Endothelial cell of umbilical vein (primary cell): ENCODE results near the gene C19orf44. TPM values are rescaled to one million over a fixed set of nuclear protein-coding genes. Genes with fewer than 3 reads are reported as not detected.
A peak's percentile ranks its signal among the peaks of the same experiment; 100 is the strongest.

Source experiments
- BruUV-seq: library from RNA; stranded (reverse); fragments of 400-500 nt; replicated peaks from 2 replicates; lab custom pipeline; 2021; lab: Mats Ljungman, UMichigan
- CTCF ChIA-PET: fragments of 300-600, 350-600 bp; sonication (Branson Sonifier 250); formaldehyde crosslinking; loops from one replicate; lab custom pipeline; 2021; ENCODE audit warnings: antibody characterized with exemption, inconsistent platforms; lab: Charles Lee
- POLR2A ChIA-PET: fragments of 300-600, 350-600 bp; sonication (Branson Sonifier 250); formaldehyde crosslinking; loops from one replicate; lab custom pipeline; 2021; ENCODE audit warnings: antibody characterized with exemption, inconsistent platforms; lab: Charles Lee
- DNase-seq: peaks from one replicate; pipeline ENCODE4 v3.0.0-alpha.2; 2011; ENCODE audit warnings: low read depth, low spot score
- FAIRE-seq: peaks from 2 replicates; lab custom pipeline; 2011; peaks lifted over from hg19 to GRCh38; lab: Jason Lieb, UNC
- H2AFZ ChIP-seq: 2 replicates; pipeline ENCODE4 v1.6.0; 2012; ENCODE audit warnings: low read depth, low read length, control low read depth, inconsistent platforms
- H3K27ac ChIP-seq: 2 replicates; pipeline ENCODE4 v1.5.1; 2011; ENCODE audit warnings: low read depth, mild to moderate bottlenecking, control low read depth, low read length, moderate library complexity; ENCODE audit not compliant: insufficient read depth
- H3K27me3 ChIP-seq, 2 experiments: 2 replicates each; pipeline versions ENCODE4 v1.6.0 to v1.6.1; 2011; ENCODE audit warnings: low read length in 2 of 2, mixed read lengths in 1 of 2; ENCODE audit not compliant: control insufficient read depth in 2 of 2, insufficient read depth in 2 of 2
- H3K36me3 ChIP-seq, 2 experiments: 2 replicates in 1 of 2; 3 replicates in 1 of 2; pipeline ENCODE4 v1.5.1; 2011; ENCODE audit warnings: low read length in 2 of 2, mild to moderate bottlenecking in 1 of 2, moderate library complexity in 1 of 2; ENCODE audit not compliant: control insufficient read depth in 2 of 2, insufficient read depth in 2 of 2; ENCODE audit errors: extremely low read depth in 1 of 2
- H3K4me1 ChIP-seq: 3 replicates; pipeline ENCODE4 v1.5.1; 2011; ENCODE audit warnings: mild to moderate bottlenecking, low read length; ENCODE audit not compliant: control insufficient read depth, insufficient read depth; ENCODE audit errors: extremely low read depth
- H3K4me2 ChIP-seq: 2 replicates; pipeline ENCODE4 v1.6.1; 2011; ENCODE audit warnings: low read length, control low read depth, mixed read lengths; ENCODE audit not compliant: insufficient read depth
- H3K4me3 ChIP-seq, 3 experiments: fragments of 200-600 bp in 1 of 3; sonication (generic), shearing (Covaris generic) in 1 of 3; replicated peaks in 1 of 3; 2 replicates each; pipeline ENCODE4 v1.5.1; 2011 to 2016; ENCODE audit warnings: control low read depth in 3 of 3, low read length in 3 of 3, mild to moderate bottlenecking in 2 of 3, inconsistent platforms in 1 of 3, low read depth in 1 of 3, moderate library complexity in 1 of 3; ENCODE audit not compliant: insufficient read depth in 1 of 3
- H3K79me2 ChIP-seq: 2 replicates; pipeline ENCODE4 v1.6.0; 2012; ENCODE audit warnings: low read length, inconsistent platforms; ENCODE audit not compliant: control insufficient read depth, insufficient read depth
- H3K9ac ChIP-seq: replicated peaks from 2 replicates; pipeline ENCODE3; 2011; ENCODE audit warnings: low read length, control low read depth; ENCODE audit not compliant: insufficient read depth; ENCODE audit errors: extremely low read depth
- H3K9me1 ChIP-seq: replicated peaks from 3 replicates; pipeline ENCODE4 v1.6.0; 2011; ENCODE audit warnings: mild to moderate bottlenecking, low read length; ENCODE audit not compliant: control insufficient read depth, insufficient read depth; ENCODE audit errors: extremely low read depth
- H3K9me3 ChIP-seq: replicated peaks from 2 replicates; pipeline ENCODE4 v1.5.1; 2012; ENCODE audit warnings: low read length, inconsistent platforms; ENCODE audit not compliant: control insufficient read depth, insufficient read depth
- H4K20me1 ChIP-seq: replicated peaks from 2 replicates; pipeline ENCODE3; 2011; ENCODE audit warnings: mild to moderate bottlenecking, low read length; ENCODE audit not compliant: control insufficient read depth, insufficient read depth; ENCODE audit errors: extremely low read depth
- FOS ChIP-seq: IDR thresholded peaks from 2 replicates; pipeline ENCODE4 v1.6.1; 2011; ENCODE audit warnings: mild to moderate bottlenecking, low read length, moderate library complexity, borderline replicate concordance; ENCODE audit not compliant: insufficient read depth
- GATA2 ChIP-seq: IDR thresholded peaks from 2 replicates; pipeline ENCODE4 v1.7.0; 2011; ENCODE audit warnings: low read depth, mild to moderate bottlenecking, moderate library complexity, mixed read lengths, low read length; ENCODE audit not compliant: insufficient read length, insufficient read depth
- JUN ChIP-seq: IDR thresholded peaks from 2 replicates; pipeline ENCODE4 v1.6.1; 2011; ENCODE audit warnings: borderline replicate concordance, low read depth; ENCODE audit not compliant: insufficient read length, insufficient read depth
- MYC ChIP-seq: IDR thresholded peaks from one replicate; pipeline ENCODE4 v1.6.1; 2011; ENCODE audit warnings: mild to moderate bottlenecking, low read depth, low read length
- POLR2AphosphoS5 ChIP-seq: IDR thresholded peaks from 2 replicates; pipeline ENCODE4 v1.6.1; 2012; ENCODE audit warnings: low read depth, mild to moderate bottlenecking, control low read depth, low read length, moderate library complexity; ENCODE audit not compliant: insufficient read depth
- dilution Hi-C: fragments of 300-500 bp; cut with MboI; formaldehyde crosslinking; loops from one replicate; pipeline ENCODE4 v1.15.0; 2019; ENCODE audit warnings: low sequenced_read_pairs; ENCODE audit not compliant: extremely low pct_ligation_motif_present
- intact Hi-C: fragments of 100-400 bp; cut with micrococcal nuclease; formaldehyde crosslinking; loops from one replicate; pipeline ENCODE4 v1.10.0; 2022
- polyA plus RNA-seq, 4 experiments: library from polyadenylated mRNA; depleted of rRNA in 3 of 4; stranded (reverse) in 3 of 4; unstranded in 1 of 4; fragments of >200 nt; gene quantifications; 2 replicates each; pipeline versions ENCODE4 v1.2.1 to v1.2.3, GENCODE V29; 2011 to 2012; ENCODE audit warnings: missing spikeins in 1 of 4
- total RNA-seq: library from RNA; stranded (reverse); gene quantifications from 2 replicates; pipeline ENCODE4 v1.2.3, GENCODE V29; 2021
- TF ChIP-seq, protein P1 (sequence below), 2 donors: IDR thresholded peaks; 1 replicate in 1 of 2; 2 replicates in 1 of 2; pipeline ENCODE4 v1.5.1; 2011; ENCODE audit warnings: low read length in 2 of 2, mild to moderate bottlenecking in 2 of 2, moderate library complexity in 2 of 2, control low read depth in 1 of 2, inconsistent platforms in 1 of 2, low read depth in 1 of 2; ENCODE audit not compliant: insufficient read depth in 1 of 2; ENCODE audit errors: extremely low read depth in 1 of 2

C19orf44 gene
- total and polyA plus RNA-seq, 2 donors (not counting 3 experiments of a cell fraction or from before 2014, with no cell fraction given) = 3.5 to 4.3 TPM

DNA sequence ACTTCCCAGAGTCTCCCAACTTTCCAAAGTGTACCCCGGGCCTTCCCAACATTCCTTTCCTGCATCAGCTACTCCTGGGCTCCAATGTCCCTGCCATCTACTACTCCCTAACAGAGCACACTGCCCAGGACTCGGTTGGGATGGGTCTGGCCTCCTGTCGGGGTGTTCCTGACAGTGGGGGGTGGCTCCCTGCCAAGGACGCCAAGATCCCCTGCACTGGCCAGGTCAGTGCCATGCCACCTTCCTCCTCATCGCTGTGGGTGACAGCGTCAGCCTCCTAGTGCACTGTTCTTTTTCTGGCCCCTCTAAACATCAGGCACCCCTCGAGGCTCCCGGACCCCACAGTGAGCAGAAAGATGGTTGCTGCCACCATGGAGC, 38.3 kb upstream of the C19orf44 start:
- intact Hi-C loops = no loop called here
- Histone ChIP-seq H3K4me1 (peaks cover 23% of the 10 kb centered on the region), H3K27me3 (no peaks in the 10 kb centered on the region), H4K20me1 (no peaks in the 10 kb centered on the region), H2AFZ (no peak overlapping the region), H3K9me3 (no peaks in the 10 kb centered on the region), H3K9ac (peak overlapping the region; percentile 46), H3K27ac (peak overlapping the region; percentile 66), H3K9me1 (no peaks in the 10 kb centered on the region), H3K4me2 (peak overlapping the region; percentile 5), H3K4me3 (no peak overlapping the region), H3K79me2 (peaks cover 49% of the 10 kb centered on the region), H3K36me3 (no peaks in the 10 kb centered on the region)
- no peak for FAIRE-seq
- CTCF ChIA-PET = interaction anchor here (0.6 to 1.7 kb wide), 4 partner anchors 11 to 23 kb away, joined by 3 to 7 read pairs (median 4); no protein-coding TSS in a partner anchor
- no peak for DNase-seq
- dilution Hi-C loops = no loop called here
- no TSS peak for BruUV-seq
- POLR2A ChIA-PET = no interaction called here
- TF ChIP-seq JUN (no peak), FOS (no peak), MYC (no peak), GATA2 (no peak), POLR2AphosphoS5 (no peak)
- TF ChIP-seq, protein P1, sequence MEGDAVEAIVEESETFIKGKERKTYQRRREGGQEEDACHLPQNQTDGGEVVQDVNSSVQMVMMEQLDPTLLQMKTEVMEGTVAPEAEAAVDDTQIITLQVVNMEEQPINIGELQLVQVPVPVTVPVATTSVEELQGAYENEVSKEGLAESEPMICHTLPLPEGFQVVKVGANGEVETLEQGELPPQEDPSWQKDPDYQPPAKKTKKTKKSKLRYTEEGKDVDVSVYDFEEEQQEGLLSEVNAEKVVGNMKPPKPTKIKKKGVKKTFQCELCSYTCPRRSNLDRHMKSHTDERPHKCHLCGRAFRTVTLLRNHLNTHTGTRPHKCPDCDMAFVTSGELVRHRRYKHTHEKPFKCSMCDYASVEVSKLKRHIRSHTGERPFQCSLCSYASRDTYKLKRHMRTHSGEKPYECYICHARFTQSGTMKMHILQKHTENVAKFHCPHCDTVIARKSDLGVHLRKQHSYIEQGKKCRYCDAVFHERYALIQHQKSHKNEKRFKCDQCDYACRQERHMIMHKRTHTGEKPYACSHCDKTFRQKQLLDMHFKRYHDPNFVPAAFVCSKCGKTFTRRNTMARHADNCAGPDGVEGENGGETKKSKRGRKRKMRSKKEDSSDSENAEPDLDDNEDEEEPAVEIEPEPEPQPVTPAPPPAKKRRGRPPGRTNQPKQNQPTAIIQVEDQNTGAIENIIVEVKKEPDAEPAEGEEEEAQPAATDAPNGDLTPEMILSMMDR (IDR thresholded peaks at IDR 0.05; ENCODE audit: extremely low read depth in 1 of 2, insufficient read depth in 1 of 2, low read depth in 1 of 2, low read length in 2 of 2) = no peak
